ENCODE measurements around the gene RRAD. TPM values are rescaled to one million over a fixed set of nuclear protein-coding genes. Genes with fewer than 3 reads are reported as not detected.
"Not testable (repeated sequence)": the region's sequence is repeated elsewhere in the genome, so short reads cannot be mapped to it uniquely, and the experiment has no call there.

RRAD gene
- total and polyA plus RNA-seq, 2 donors (not counting 3 experiments of a cell fraction or from before 2014, with no cell fraction given), result 0.22 to 0.48 TPM

GRCh38 chr16:66955363-66956153 lies 30.2 kb upstream of the RRAD start:
- H3K79me2 ChIP-seq (ENCODE audit: control insufficient read depth, insufficient read depth, low read length); H3K4me3 ChIP-seq (replicated peaks in 1 of 3; ENCODE audit: insufficient read depth in 1 of 3, low read depth in 1 of 3, low read length in 3 of 3); H3K27ac ChIP-seq (ENCODE audit: insufficient read depth, low read depth, low read length); POLR2A ChIA-PET; H2AFZ ChIP-seq (ENCODE audit: low read depth, low read length); H3K4me1 ChIP-seq (ENCODE audit: control insufficient read depth, extremely low read depth, insufficient read depth, low read length); DNase-seq (ENCODE audit: low read depth, low spot score); H3K4me2 ChIP-seq (ENCODE audit: insufficient read depth, low read length); dilution Hi-C loops (cut with MboI; ENCODE audit: extremely low pct_ligation_motif_present, low sequenced_read_pairs); FAIRE-seq; H3K9me3 ChIP-seq (replicated peaks; ENCODE audit: control insufficient read depth, insufficient read depth, low read length); BruUV-seq (replicated peaks); H3K36me3 ChIP-seq (ENCODE audit: control insufficient read depth in 2 of 2, extremely low read depth in 1 of 2, insufficient read depth in 2 of 2, low read length in 2 of 2); H4K20me1 ChIP-seq (replicated peaks; ENCODE audit: control insufficient read depth, extremely low read depth, insufficient read depth, low read length); H3K27me3 ChIP-seq (ENCODE audit: control insufficient read depth in 2 of 2, insufficient read depth in 2 of 2, low read length in 2 of 2); H3K9me1 ChIP-seq (replicated peaks; ENCODE audit: control insufficient read depth, extremely low read depth, insufficient read depth, low read length); H3K9ac ChIP-seq (replicated peaks; ENCODE audit: extremely low read depth, insufficient read depth, low read length): not testable (repeated sequence)
- CTCF ChIA-PET, result interaction anchor here (0.8 to 4.7 kb wide), 2 partner anchors 200 to 559 kb away, joined by 3 to 26 read pairs; no protein-coding TSS in a partner anchor
- intact Hi-C loops (cut with micrococcal nuclease), result loop anchor here (10.0 kb wide), 1 partner anchor 439 kb away; the partner anchor contains the start of gene TPPP3

- Histone ChIP-seq H3K4me3 (replicated peaks in 1 of 3; ENCODE audit: insufficient read depth in 1 of 3, low read depth in 1 of 3, low read length in 3 of 3) (no peak overlapping the region), H3K9me1 (replicated peaks; ENCODE audit: control insufficient read depth, extremely low read depth, insufficient read depth, low read length) (no peaks in the 10 kb centered on the region), H3K27ac (ENCODE audit: insufficient read depth, low read depth, low read length) (no peak overlapping the region), H2AFZ (ENCODE audit: low read depth, low read length) (no peak overlapping the region), H3K79me2 (ENCODE audit: control insufficient read depth, insufficient read depth, low read length) (no peaks in the 10 kb centered on the region), H3K9me3 (replicated peaks; ENCODE audit: control insufficient read depth, insufficient read depth, low read length) (no peaks in the 10 kb centered on the region), H3K9ac (replicated peaks; ENCODE audit: extremely low read depth, insufficient read depth, low read length) (no peak overlapping the region), H3K27me3 (ENCODE audit: control insufficient read depth in 2 of 2, insufficient read depth in 2 of 2, low read length in 2 of 2) (peaks cover 3 to 5% of the 10 kb centered on the region in 2 experiments), H3K4me1 (ENCODE audit: control insufficient read depth, extremely low read depth, insufficient read depth, low read length) (no peaks in the 10 kb centered on the region), H4K20me1 (replicated peaks; ENCODE audit: control insufficient read depth, extremely low read depth, insufficient read depth, low read length) (no peaks in the 10 kb centered on the region), H3K4me2 (ENCODE audit: insufficient read depth, low read length) (no peak overlapping the region), H3K36me3 (ENCODE audit: control insufficient read depth in 2 of 2, extremely low read depth in 1 of 2, insufficient read depth in 2 of 2, low read length in 2 of 2) (no peaks in the 10 kb centered on the region)
- intact Hi-C loops (cut with micrococcal nuclease) (loop anchor here (1.0 to 10.0 kb wide), 2 partner anchors 231 to 441 kb away; partner anchors contain the start of gene TPPP3), dilution Hi-C loops (cut with MboI; ENCODE audit: extremely low pct_ligation_motif_present, low sequenced_read_pairs) (no loop called here)
- peak; percentile 78 for DNase-seq (ENCODE audit: low read depth, low spot score)
- BruUV-seq (replicated peaks), result no TSS peak
- TF ChIP-seq CTCF (IDR thresholded peaks at IDR 0.05; ENCODE audit: extremely low read depth in 1 of 2, insufficient read depth in 1 of 2, low read depth in 1 of 2, low read length in 2 of 2), result peak; percentile 78 to 85
- no peak for TF ChIP-seq POLR2AphosphoS5 (IDR thresholded peaks at IDR 0.05; ENCODE audit: insufficient read depth, low read depth, low read length)
- FAIRE-seq, result peak; percentile 98
- CTCF ChIA-PET, result interaction anchor here (0.5 to 3.8 kb wide), 49 partner anchors 9 to 561 kb away, joined by 3 to 55 read pairs (median 4); partner anchors contain the start of genes B3GNT9, FBXL8, MATCAP1 and NOL3
- POLR2A ChIA-PET, result no interaction called here
Observed at GRCh38 chr16:66954097-66954659, 28.8 kb upstream of the RRAD start.
